GM21786 (cell line): ENCODE data around the gene DYNLRB2.

Experiments used
- ATAC-seq: cut with Tn5 transposase; IDR thresholded peaks from one replicate; pipeline ENCODE4 v1.9.1; 2021; ENCODE audit not compliant: unreplicated experiment

DYNLRB2 gene

GRCh38 chr16:80596507-80597207, 55.9 kb downstream of the DYNLRB2 start:
- no peak for ATAC-seq

GRCh38 chr16:80599466-80599865, 58.7 kb downstream of the DYNLRB2 start:
- no peak for ATAC-seq
